Hematopoietic multipotent progenitor cell treated with erythropoietin and hydrocortisone succinate and interleukin-3 and kit ligand, for 15 days (in vitro differentiated cells): ENCODE measurements around the gene PDE6A.

ENCODE experiments used
- DNase-seq: peaks from one replicate; pipeline ENCODE4 v3.0.0-alpha.2; 2015; ENCODE audit warnings: low spot score

The PDE6A gene

DNA sequence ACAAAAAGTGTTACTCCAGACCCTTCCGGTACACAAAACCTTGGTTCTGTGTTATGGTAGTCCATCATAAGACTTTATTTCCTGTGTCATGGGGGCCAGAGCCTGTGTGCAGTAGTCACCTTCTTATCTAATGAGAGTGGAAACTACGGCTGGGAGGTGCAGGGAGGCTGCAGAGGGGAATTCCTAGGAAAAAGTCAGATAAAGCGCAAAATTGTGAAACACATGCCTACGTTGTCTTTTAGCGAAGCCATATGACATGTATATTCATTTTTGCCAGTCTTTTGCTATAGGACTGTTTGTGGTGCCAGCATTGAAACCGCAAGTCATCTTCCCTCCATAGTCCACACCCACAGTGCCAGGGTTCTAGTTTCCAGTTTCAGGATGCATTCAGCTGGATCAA lies 133.7 kb downstream of the PDE6A start:
- no peak for DNase-seq

DNA sequence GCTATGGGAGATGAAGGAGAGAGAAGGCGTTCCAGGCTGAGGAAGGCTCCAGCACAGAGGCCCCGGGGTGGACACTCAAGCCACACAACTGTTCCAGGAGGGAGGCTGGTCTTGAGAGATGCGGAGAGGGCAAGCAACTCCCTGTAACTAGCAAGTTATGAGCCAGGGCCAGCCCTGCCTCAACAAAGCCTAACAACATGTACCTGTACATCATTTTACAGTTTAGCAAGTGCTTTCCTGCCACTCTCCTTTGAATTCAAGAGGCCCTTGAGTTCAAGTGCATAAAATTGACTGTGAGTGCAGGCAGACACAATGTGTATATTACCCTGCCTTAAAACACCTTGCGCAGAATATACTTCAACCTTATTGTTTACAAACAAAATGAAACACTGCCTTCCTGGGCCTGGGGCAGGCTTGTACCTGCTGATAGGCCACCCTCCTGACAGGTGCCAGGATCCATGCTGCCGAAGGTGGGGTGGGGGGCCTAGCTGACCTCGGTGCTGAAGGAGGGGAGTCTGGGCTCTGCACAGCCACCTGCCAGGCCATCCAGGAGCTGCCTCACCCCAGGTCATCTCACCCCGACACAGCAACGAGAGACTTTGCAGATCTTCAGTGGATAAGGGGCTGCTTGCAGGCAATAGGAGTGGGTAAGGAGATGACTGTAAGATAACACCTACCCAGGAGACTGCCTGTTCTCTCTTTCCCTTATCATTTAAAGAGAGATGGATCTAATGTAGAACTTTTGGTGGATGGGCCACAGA lies 134.5 kb downstream of the PDE6A start:
- DNase-seq = no peak

DNA sequence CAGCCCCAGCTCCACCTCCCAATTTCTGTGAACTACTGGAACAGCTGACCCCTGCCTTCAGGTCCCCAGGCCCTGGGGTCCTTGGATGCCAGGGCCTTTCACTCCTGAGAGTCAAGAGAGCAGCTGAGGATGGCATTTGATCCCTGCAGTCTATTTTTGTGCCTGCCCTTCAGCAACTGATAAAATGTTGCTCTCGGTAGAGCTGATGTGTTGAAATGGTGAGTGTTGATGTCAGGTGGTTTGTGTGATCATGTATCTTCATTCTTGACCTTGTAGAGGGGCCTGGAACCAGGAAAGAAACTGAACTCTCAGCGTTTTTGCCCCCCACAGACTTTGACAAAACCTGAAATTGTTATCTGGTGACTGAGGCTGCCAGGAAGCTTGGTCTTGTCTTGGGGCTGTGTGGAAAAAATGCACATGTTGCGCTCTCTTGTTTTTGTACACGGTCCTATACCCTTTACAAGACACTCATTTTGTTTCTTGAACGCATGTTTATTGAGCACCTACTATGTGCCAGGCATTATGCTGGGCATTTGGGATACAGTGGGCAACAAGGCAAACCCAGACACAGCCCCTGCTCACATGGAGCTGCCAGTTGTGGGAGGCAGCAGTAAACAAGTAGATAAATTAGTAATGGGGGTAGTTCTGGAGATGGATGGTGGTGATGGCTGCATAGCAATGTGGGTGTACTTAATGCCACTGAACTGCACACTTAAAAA lies 136.2 kb downstream of the PDE6A start:
- no peak for DNase-seq
